ENCODE data around the gene CORO1C. TPM values are rescaled to one million over a fixed set of nuclear protein-coding genes. Genes with fewer than 3 reads are reported as not detected.

CORO1C gene
- total RNA-seq, 1 experiment from 2014 or later: 138 TPM

DNA sequence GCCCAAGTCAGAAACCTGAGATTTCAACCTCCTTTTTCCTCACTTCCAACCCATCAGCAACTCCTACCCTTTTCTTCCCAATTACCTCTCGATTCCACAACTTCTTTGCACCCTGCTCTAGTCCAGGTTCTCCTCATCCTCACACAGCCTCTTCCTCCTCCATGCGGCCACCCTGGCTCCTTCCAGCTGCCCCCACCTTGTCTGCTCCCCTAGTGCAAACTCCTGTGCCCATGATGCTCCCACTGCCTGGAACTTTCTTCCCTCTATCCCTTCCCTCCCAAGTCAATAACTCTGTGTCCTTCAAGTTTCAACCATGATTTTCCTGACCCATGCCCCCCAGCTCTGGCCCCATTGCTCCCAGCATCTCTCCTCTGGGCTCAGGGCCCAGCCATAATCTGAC, 115.0 kb downstream of the CORO1C start:
- DNase-seq (ENCODE audit: low read depth, low spot score) (no peak), ATAC-seq (no peak)
- no peak overlapping the region for H3K4me2 ChIP-seq (ENCODE audit: low read length)
- no peaks in the 10 kb centered on the region for H3K36me3 ChIP-seq (ENCODE audit: control insufficient read depth in 1 of 2, insufficient read depth in 2 of 2, low read length in 2 of 2)
- H3K9me3 ChIP-seq (ENCODE audit: control insufficient read depth in 1 of 2, insufficient read depth in 1 of 2, low read depth in 1 of 2, low read length in 2 of 2): peaks cover 0 to 6% of the 10 kb centered on the region in 2 experiments; a peak in 1 of 4 replicates
- TF ChIP-seq EGR1 (IDR thresholded peaks at IDR 0.05; ENCODE audit: low read depth) (no peak), POLR2AphosphoS5 (IDR thresholded peaks at IDR 0.05; ENCODE audit: low read depth, low read length) (no peak), TCF7L2 (IDR thresholded peaks at IDR 0.05; ENCODE audit: borderline replicate concordance, extremely low read depth, insufficient read depth, insufficient read length) (no peak), POLR2A (IDR thresholded peaks at IDR 0.05; ENCODE audit: borderline replicate concordance, extremely low read depth, insufficient read depth, insufficient read length) (no peak), SIN3A (IDR thresholded peaks at IDR 0.05; ENCODE audit: low read depth) (no peak), SRF (IDR thresholded peaks at IDR 0.05; ENCODE audit: low read depth) (no peak), EZH2phosphoT487 (IDR thresholded peaks at IDR 0.05; ENCODE audit: borderline replicate concordance) (no peak), ELF1 (IDR thresholded peaks at IDR 0.05; ENCODE audit: borderline replicate concordance, low read depth) (no peak), ZFX (IDR thresholded peaks at IDR 0.05) (no peak), EZH2 (IDR thresholded peaks at IDR 0.05) (no peak)
- TF ChIP-seq, protein P1, sequence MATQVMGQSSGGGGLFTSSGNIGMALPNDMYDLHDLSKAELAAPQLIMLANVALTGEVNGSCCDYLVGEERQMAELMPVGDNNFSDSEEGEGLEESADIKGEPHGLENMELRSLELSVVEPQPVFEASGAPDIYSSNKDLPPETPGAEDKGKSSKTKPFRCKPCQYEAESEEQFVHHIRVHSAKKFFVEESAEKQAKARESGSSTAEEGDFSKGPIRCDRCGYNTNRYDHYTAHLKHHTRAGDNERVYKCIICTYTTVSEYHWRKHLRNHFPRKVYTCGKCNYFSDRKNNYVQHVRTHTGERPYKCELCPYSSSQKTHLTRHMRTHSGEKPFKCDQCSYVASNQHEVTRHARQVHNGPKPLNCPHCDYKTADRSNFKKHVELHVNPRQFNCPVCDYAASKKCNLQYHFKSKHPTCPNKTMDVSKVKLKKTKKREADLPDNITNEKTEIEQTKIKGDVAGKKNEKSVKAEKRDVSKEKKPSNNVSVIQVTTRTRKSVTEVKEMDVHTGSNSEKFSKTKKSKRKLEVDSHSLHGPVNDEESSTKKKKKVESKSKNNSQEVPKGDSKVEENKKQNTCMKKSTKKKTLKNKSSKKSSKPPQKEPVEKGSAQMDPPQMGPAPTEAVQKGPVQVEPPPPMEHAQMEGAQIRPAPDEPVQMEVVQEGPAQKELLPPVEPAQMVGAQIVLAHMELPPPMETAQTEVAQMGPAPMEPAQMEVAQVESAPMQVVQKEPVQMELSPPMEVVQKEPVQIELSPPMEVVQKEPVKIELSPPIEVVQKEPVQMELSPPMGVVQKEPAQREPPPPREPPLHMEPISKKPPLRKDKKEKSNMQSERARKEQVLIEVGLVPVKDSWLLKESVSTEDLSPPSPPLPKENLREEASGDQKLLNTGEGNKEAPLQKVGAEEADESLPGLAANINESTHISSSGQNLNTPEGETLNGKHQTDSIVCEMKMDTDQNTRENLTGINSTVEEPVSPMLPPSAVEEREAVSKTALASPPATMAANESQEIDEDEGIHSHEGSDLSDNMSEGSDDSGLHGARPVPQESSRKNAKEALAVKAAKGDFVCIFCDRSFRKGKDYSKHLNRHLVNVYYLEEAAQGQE (IDR thresholded peaks at IDR 0.05; ENCODE audit: low read depth): no peak
- TF ChIP-seq, protein P2, sequence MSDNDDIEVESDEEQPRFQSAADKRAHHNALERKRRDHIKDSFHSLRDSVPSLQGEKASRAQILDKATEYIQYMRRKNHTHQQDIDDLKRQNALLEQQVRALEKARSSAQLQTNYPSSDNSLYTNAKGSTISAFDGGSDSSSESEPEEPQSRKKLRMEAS (IDR thresholded peaks at IDR 0.05): no peak
- TF ChIP-seq, protein P3, sequence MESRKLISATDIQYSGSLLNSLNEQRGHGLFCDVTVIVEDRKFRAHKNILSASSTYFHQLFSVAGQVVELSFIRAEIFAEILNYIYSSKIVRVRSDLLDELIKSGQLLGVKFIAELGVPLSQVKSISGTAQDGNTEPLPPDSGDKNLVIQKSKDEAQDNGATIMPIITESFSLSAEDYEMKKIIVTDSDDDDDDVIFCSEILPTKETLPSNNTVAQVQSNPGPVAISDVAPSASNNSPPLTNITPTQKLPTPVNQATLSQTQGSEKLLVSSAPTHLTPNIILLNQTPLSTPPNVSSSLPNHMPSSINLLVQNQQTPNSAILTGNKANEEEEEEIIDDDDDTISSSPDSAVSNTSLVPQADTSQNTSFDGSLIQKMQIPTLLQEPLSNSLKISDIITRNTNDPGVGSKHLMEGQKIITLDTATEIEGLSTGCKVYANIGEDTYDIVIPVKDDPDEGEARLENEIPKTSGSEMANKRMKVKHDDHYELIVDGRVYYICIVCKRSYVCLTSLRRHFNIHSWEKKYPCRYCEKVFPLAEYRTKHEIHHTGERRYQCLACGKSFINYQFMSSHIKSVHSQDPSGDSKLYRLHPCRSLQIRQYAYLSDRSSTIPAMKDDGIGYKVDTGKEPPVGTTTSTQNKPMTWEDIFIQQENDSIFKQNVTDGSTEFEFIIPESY (IDR thresholded peaks at IDR 0.05; ENCODE audit: extremely low read depth, insufficient replicate concordance, low read length): no peak
- H3K9ac ChIP-seq (ENCODE audit: low read length): no peak overlapping the region
- BruUV-seq (replicated peaks): no TSS peak
- peaks cover 15 to 29% of the 10 kb centered on the region in 2 experiments for H3K4me1 ChIP-seq (ENCODE audit: control insufficient read depth in 1 of 2, insufficient read depth in 2 of 2, low read length in 2 of 2)
- H3K4me3 ChIP-seq (replicated peaks in 1 of 2; ENCODE audit: low read depth in 1 of 2, low read length in 2 of 2): no peak overlapping the region
- ChIA-PET POLR2A (no interaction called here), RAD21 (ENCODE audit: low non-redundant PET in 1 of 2, low total read pairs in 2 of 2, uncharacterized antibody in 2 of 2, unreplicated experiment in 2 of 2) (no interaction called here), CTCF (interaction anchor here (0.9 to 2.2 kb wide), 2 partner anchors 46 to 54 kb away, joined by 3 to 16 read pairs; partner anchors contain the start of gene ISCU)
- H3K27ac ChIP-seq (ENCODE audit: low read depth, low read length): no peak overlapping the region
- intact Hi-C loops (cut with micrococcal nuclease): loop anchor here (5.0 to 10.0 kb wide), 3 partner anchors 282 to 702 kb away; partner anchors contain the start of gene CMKLR1
- no peaks in the 10 kb centered on the region for H3K27me3 ChIP-seq (ENCODE audit: insufficient read depth, low read length)
- H3K79me2 ChIP-seq (ENCODE audit: insufficient read depth, low read length): no peaks in the 10 kb centered on the region
- H2AFZ ChIP-seq (ENCODE audit: low read depth, low read length, poor library complexity, severe bottlenecking): no peak overlapping the region
- H4K20me1 ChIP-seq (ENCODE audit: insufficient read depth): no peaks in the 10 kb centered on the region
- H3K9me2 ChIP-seq (ENCODE audit: insufficient read depth): no peaks in the 10 kb centered on the region

Data from HCT116 (cell line).